GM23248 (cell line): Measurements from ENCODE around the gene VASH1. TPM values are rescaled to one million over a fixed set of nuclear protein-coding genes. Genes with fewer than 3 reads are reported as not detected.

Experiments used
- DNase-seq: peaks from one replicate; pipeline ENCODE4 v3.0.0-alpha.2; 2015
- H2AFZ ChIP-seq: fragments of 200-600 bp; sonication (generic); 2 replicates; pipeline ENCODE4 v1.6.1; 2016; ENCODE audit warnings: antibody characterized with exemption
- H3F3A ChIP-seq: fragments of 200-600 bp; sonication (generic); 2 replicates; pipeline ENCODE4 v1.6.1; 2016; ENCODE audit warnings: mild to moderate bottlenecking, antibody characterized with exemption, mixed run types; ENCODE audit not compliant: insufficient read depth
- H3K27ac ChIP-seq: fragments of 200-600 bp; sonication (generic); 2 replicates; pipeline ENCODE4 v1.5.1; 2016; ENCODE audit warnings: mild to moderate bottlenecking
- H3K27me3 ChIP-seq: fragments of 200-600 bp; sonication (generic); replicated peaks from 2 replicates; pipeline ENCODE4 v1.6.1; 2016; ENCODE audit warnings: mild to moderate bottlenecking; ENCODE audit not compliant: insufficient read depth
- H3K36me3 ChIP-seq: fragments of 200-600 bp; sonication (generic); 2 replicates; pipeline ENCODE4 v1.6.1; 2016; ENCODE audit warnings: low read depth, mild to moderate bottlenecking
- H3K4me1 ChIP-seq: fragments of 200-600 bp; sonication (generic); 2 replicates; pipeline ENCODE4 v1.6.1; 2016; ENCODE audit warnings: mild to moderate bottlenecking; ENCODE audit not compliant: insufficient read depth
- H3K4me2 ChIP-seq: fragments of 200-600 bp; sonication (generic); one replicate; pipeline ENCODE4 v1.6.1; 2016; ENCODE audit warnings: mild to moderate bottlenecking; ENCODE audit not compliant: unreplicated experiment
- H3K4me3 ChIP-seq: fragments of 200-600 bp; sonication (generic); 2 replicates; pipeline ENCODE4 v1.5.1; 2016; ENCODE audit warnings: mild to moderate bottlenecking
- H3K79me2 ChIP-seq: fragments of 200-600 bp; sonication (generic); 2 replicates; pipeline ENCODE4 v1.6.1; 2016; ENCODE audit warnings: mild to moderate bottlenecking; ENCODE audit not compliant: insufficient read depth
- H3K9ac ChIP-seq: fragments of 200-600 bp; sonication (generic); 2 replicates; pipeline ENCODE4 v1.6.1; 2016; ENCODE audit warnings: mild to moderate bottlenecking
- H3K9me2 ChIP-seq: fragments of 200-600 bp; sonication (generic); 2 replicates; pipeline ENCODE4 v1.6.1; 2016; ENCODE audit warnings: mixed run types, mild to moderate bottlenecking, moderate library complexity; ENCODE audit not compliant: insufficient read depth
- H3K9me3 ChIP-seq: fragments of 200-600 bp; sonication (generic); one replicate; pipeline ENCODE4 v1.6.1; 2017; ENCODE audit warnings: low read depth
- H4K20me1 ChIP-seq: fragments of 200-600 bp; sonication (generic); 2 replicates; pipeline ENCODE4 v1.6.0; 2016; ENCODE audit not compliant: insufficient read depth
- EZH2 ChIP-seq: fragments of 200-600 bp; sonication (generic); IDR thresholded peaks from 2 replicates; pipeline ENCODE4 v1.6.1; 2018; ENCODE audit warnings: antibody characterized with exemption, mild to moderate bottlenecking; ENCODE audit not compliant: insufficient read depth, poor library complexity, severe bottlenecking
- EZH2phosphoT487 ChIP-seq: fragments of 200-600 bp; sonication (generic); IDR thresholded peaks from 2 replicates; pipeline ENCODE4 v1.6.1; 2018; ENCODE audit warnings: antibody characterized with exemption, moderate library complexity, mild to moderate bottlenecking, low read depth; ENCODE audit not compliant: insufficient read depth
- WGBS, 2 experiments: methylation state at CpG; one replicate each; pipeline ENCODE4 v1.1.6; 2015 to 2017; ENCODE audit warnings: low lambda C conversion rate in 2 of 2, low coverage in 1 of 2; ENCODE audit errors: missing lambda C conversion rate in 2 of 2; 5-methylcytosine and 5-hydroxymethylcytosine counted together
- in situ Hi-C: fragments of 300-500 bp; cut with MboI; formaldehyde crosslinking; loops from 2 replicates; pipeline ENCODE4 v1.15.0; 2020
- polyA plus RNA-seq: library from polyadenylated mRNA; unstranded; fragments of >200 nt; fragmentation: Nextera tagmentation; extraction: Ambion mirVana; gene quantifications from 2 replicates; pipeline ENCODE4 v1.2.1, GENCODE V29; 2016
- total RNA-seq: library from RNA; depleted of rRNA; stranded (reverse); fragments of >200 nt; shearing (Covaris generic); gene quantifications from 2 replicates; pipeline ENCODE4 v1.2.3, GENCODE V29; 2014

Gene VASH1
- total and polyA plus RNA-seq, 2 experiments from 2014 or later, result 2.2 to 2.6 TPM

- Histone ChIP-seq H3K79me2 (no peaks in the 10 kb centered on the region), H3K9me3 (no peaks in the 10 kb centered on the region), H2AFZ (no peak overlapping the region), H3K27ac (no peak overlapping the region), H3F3A (no peaks in the 10 kb centered on the region), H3K36me3 (no peaks in the 10 kb centered on the region), H4K20me1 (no peaks in the 10 kb centered on the region), H3K4me2 (no peak overlapping the region), H3K4me3 (no peak overlapping the region), H3K9ac (no peak overlapping the region), H3K4me1 (peaks cover 1% of the 10 kb centered on the region), H3K9me2 (no peaks in the 10 kb centered on the region), H3K27me3 (no peaks in the 10 kb centered on the region)
- TF ChIP-seq EZH2 (no peak), EZH2phosphoT487 (no peak)
- 74 to 75% methylated on average over 15 of the region's 15 CpGs for WGBS, 2 experiments
- in situ Hi-C loops, result no loop called here
- DNase-seq, result no peak
These were observed 6.7 kb downstream of the VASH1 start for GRCh38 chr14:76767681-76768656.

GRCh38 chr14:76768671-76769500 is 7.6 kb downstream of the VASH1 start:
- Histone ChIP-seq H3K4me1 (peaks cover 10% of the 10 kb centered on the region), H3K79me2 (no peaks in the 10 kb centered on the region), H3K9me3 (no peaks in the 10 kb centered on the region), H4K20me1 (no peaks in the 10 kb centered on the region), H3K36me3 (no peaks in the 10 kb centered on the region), H3K27ac (no peak overlapping the region), H3K27me3 (no peaks in the 10 kb centered on the region), H3K9me2 (no peaks in the 10 kb centered on the region), H3K9ac (no peak overlapping the region), H3F3A (no peaks in the 10 kb centered on the region), H2AFZ (no peak overlapping the region), H3K4me3 (no peak overlapping the region), H3K4me2 (no peak overlapping the region)
- no peak for DNase-seq
- 72 to 76% methylated on average over 11 of the region's 11 CpGs for WGBS, 2 experiments
- TF ChIP-seq EZH2 (no peak), EZH2phosphoT487 (no peak)
- in situ Hi-C loops, result no loop called here

GRCh38 chr14:76769636-76770292 is 8.5 kb downstream of the VASH1 start:
- H3K4me2 ChIP-seq, result no peak overlapping the region
- no peak for DNase-seq

More at GRCh38 chr14:76769636-76770292, 8.5 kb downstream of the VASH1 start:
- Histone ChIP-seq H3K79me2 (no peaks in the 10 kb centered on the region), H3F3A (no peaks in the 10 kb centered on the region), H3K27me3 (no peaks in the 10 kb centered on the region), H3K9me3 (no peaks in the 10 kb centered on the region), H3K4me3 (no peak overlapping the region), H3K27ac (no peak overlapping the region), H3K9ac (no peak overlapping the region), H3K36me3 (no peaks in the 10 kb centered on the region), H3K4me1 (peaks cover 13% of the 10 kb centered on the region), H2AFZ (no peak overlapping the region), H4K20me1 (no peaks in the 10 kb centered on the region), H3K9me2 (no peaks in the 10 kb centered on the region)
- TF ChIP-seq EZH2, result no peak
- no peak for TF ChIP-seq EZH2phosphoT487
- 94 to 95% methylated on average over 18 of the region's 18 CpGs for WGBS, 2 experiments
- in situ Hi-C loops, result no loop called here
